Tibial artery (tissue), 4 donors: ENCODE data around the gene PKHD1.

ENCODE experiments used
- DNase-seq, 2 donors: peaks; one replicate each; pipeline ENCODE4 v3.0.0-alpha.2; 2019
- H3K27ac ChIP-seq, 2 donors: fragments of 200-600 bp; sonication (generic) in 1 of 2; 1 replicate in 1 of 2; 2 replicates in 1 of 2; pipeline ENCODE4 v1.5.1; 2018 to 2019; ENCODE audit warnings: mild to moderate bottlenecking in 1 of 2
- H3K27me3 ChIP-seq, 2 donors: fragments of 200-600 bp; sonication (generic) in 1 of 2; one replicate each; pipeline versions ENCODE4 v1.5.1 to v1.6.0; 2016 to 2019
- H3K36me3 ChIP-seq, 3 donors: fragments of 200-600 bp; sonication (generic) in 2 of 3; one replicate each; pipeline ENCODE4 v1.5.1; 2016 to 2019; ENCODE audit warnings: mild to moderate bottlenecking in 2 of 3
- H3K4me1 ChIP-seq, 4 donors: fragments of 200-600 bp; sonication (generic) in 2 of 4; 1 replicate in 3 of 4; 2 replicates in 1 of 4; pipeline ENCODE4 v1.5.1; 2016 to 2019
- H3K4me3 ChIP-seq, 2 donors: fragments of 200-600 bp; sonication (generic) in 1 of 2; 1 replicate in 1 of 2; 2 replicates in 1 of 2; pipeline ENCODE4 v1.5.1; 2018 to 2019; ENCODE audit warnings: mild to moderate bottlenecking in 2 of 2
- H3K9me3 ChIP-seq, 3 donors: fragments of 200-600 bp; sonication (generic) in 1 of 3; one replicate each; pipeline ENCODE4 v1.5.1; 2016 to 2019
- intact Hi-C: fragments of 100-400 bp; cut with DNase I; formaldehyde crosslinking; loops from one replicate; pipeline ENCODE4 v1.15.0; 2023; ENCODE audit warnings: low total_unique reads
- TF ChIP-seq, protein P1 (sequence below), 2 experiments: fragments of 200-600 bp in 1 of 2; fragments of 450-650 bp in 1 of 2; IDR thresholded peaks; one replicate each; pipeline ENCODE4 v1.5.1; 2017 to 2019; ENCODE audit warnings: antibody characterized with exemption in 2 of 2, mild to moderate bottlenecking in 1 of 2, moderate library complexity in 1 of 2

PKHD1 gene

DNA sequence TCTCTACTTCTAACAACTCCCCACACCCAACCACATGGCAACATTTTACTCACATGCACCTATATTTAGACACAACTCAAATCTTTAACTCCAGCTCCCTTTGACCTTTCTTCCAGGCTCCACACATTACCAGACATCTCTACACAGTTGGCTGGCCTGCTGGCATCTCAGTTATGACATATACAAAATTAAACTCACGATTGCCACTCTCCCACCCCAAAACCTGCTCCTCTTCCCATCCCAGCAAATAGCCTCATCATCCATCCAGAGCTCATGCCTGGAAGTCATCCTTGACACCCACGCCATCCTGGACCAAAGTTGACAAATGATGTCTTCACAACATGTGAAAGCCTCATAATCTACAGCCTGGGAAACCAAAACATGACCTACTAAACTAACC, 176.6 kb downstream of the PKHD1 start:
- no peak overlapping the region for H3K4me3 ChIP-seq
- H3K27ac ChIP-seq: no peak overlapping the region
- no peaks in the 10 kb centered on the region for H3K4me1 ChIP-seq
- TF ChIP-seq, protein P1, sequence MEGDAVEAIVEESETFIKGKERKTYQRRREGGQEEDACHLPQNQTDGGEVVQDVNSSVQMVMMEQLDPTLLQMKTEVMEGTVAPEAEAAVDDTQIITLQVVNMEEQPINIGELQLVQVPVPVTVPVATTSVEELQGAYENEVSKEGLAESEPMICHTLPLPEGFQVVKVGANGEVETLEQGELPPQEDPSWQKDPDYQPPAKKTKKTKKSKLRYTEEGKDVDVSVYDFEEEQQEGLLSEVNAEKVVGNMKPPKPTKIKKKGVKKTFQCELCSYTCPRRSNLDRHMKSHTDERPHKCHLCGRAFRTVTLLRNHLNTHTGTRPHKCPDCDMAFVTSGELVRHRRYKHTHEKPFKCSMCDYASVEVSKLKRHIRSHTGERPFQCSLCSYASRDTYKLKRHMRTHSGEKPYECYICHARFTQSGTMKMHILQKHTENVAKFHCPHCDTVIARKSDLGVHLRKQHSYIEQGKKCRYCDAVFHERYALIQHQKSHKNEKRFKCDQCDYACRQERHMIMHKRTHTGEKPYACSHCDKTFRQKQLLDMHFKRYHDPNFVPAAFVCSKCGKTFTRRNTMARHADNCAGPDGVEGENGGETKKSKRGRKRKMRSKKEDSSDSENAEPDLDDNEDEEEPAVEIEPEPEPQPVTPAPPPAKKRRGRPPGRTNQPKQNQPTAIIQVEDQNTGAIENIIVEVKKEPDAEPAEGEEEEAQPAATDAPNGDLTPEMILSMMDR (IDR thresholded peaks at IDR 0.05): no peak
- DNase-seq: no peak
- no peaks in the 10 kb centered on the region for H3K36me3 ChIP-seq
- H3K27me3 ChIP-seq: no peaks in the 10 kb centered on the region
- no peaks in the 10 kb centered on the region for H3K9me3 ChIP-seq
- intact Hi-C loops: no loop called here

GRCh38 chr6:51908243-51908642, 179.2 kb downstream of the PKHD1 start:
- no peaks in the 10 kb centered on the region for H3K9me3 ChIP-seq
- intact Hi-C loops: no loop called here
- H3K4me3 ChIP-seq: no peak overlapping the region
- no peaks in the 10 kb centered on the region for H3K4me1 ChIP-seq
- TF ChIP-seq, protein P1 (IDR thresholded peaks at IDR 0.05): no peak
- no peaks in the 10 kb centered on the region for H3K27me3 ChIP-seq
- H3K36me3 ChIP-seq: no peaks in the 10 kb centered on the region
- no peak for DNase-seq
- no peak overlapping the region for H3K27ac ChIP-seq

DNA sequence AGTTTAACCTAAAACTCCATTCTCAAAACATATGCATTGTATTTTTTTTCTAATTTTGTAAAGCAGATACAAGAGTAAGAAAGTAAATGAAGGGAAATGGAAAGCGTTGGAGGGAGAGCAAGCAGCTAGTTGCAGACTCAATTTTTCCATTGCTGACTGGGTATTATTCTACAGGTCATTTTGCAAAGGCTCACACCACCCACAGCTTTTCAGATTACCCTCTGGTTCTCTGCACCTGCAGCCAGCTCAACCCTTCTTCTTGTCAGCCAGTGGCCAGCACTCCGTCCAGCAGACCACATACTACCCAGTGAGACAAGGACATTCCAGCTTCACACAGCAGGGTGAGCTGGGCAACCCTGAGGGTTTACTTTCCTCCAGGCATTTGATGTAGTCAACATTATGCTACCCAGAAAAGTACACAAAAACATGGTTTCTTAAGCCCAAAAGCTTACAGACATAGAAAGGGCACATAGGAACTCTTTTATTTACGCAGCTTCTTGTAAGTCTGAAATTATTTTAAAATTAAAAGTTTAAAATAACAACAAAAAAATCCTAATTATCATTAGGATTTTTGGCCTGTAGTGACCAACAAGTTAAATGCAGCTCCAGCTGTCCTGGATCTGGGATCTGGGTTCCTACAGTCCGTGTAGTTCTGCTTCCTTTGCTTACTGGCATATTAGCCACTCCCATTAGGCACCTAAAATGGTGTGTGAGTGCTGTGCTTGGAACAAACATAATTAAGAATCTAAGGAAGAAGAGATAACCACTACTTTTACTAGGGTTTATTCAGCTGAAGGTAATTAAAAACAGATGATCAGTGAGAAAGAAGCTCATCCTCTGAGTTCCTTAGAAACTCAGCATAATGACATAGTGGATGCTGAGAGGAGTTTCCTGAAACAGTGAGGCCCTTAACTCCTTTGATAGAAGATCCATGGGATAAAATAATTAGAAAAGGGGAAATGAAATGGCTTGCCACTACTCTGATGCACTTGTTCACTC, 185.3 kb downstream of the PKHD1 start:
- H3K4me1 ChIP-seq: no peaks in the 10 kb centered on the region
- intact Hi-C loops: no loop called here
- H3K27me3 ChIP-seq: no peaks in the 10 kb centered on the region
- H3K36me3 ChIP-seq: no peaks in the 10 kb centered on the region
- no peak for DNase-seq
- H3K4me3 ChIP-seq: no peak overlapping the region
- H3K27ac ChIP-seq: no peak overlapping the region
- TF ChIP-seq, protein P1 (IDR thresholded peaks at IDR 0.05): no peak
- H3K9me3 ChIP-seq: no peaks in the 10 kb centered on the region

- no peak for DNase-seq
- Histone ChIP-seq H3K9me3 (no peaks in the 10 kb centered on the region), H3K27ac (no peak overlapping the region), H3K4me3 (no peak overlapping the region), H3K36me3 (no peaks in the 10 kb centered on the region), H3K4me1 (no peaks in the 10 kb centered on the region), H3K27me3 (no peaks in the 10 kb centered on the region)
- TF ChIP-seq, protein P1 (IDR thresholded peaks at IDR 0.05): no peak
- intact Hi-C loops: no loop called here
Measured at GRCh38 chr6:51893366-51893765, 194.0 kb downstream of the PKHD1 start.

GRCh38 chr6:51892750-51893149, 194.7 kb downstream of the PKHD1 start:
- intact Hi-C loops: no loop called here

More at GRCh38 chr6:51892750-51893149, 194.7 kb downstream of the PKHD1 start:
- Histone ChIP-seq H3K4me3 (no peak overlapping the region), H3K27ac (no peak overlapping the region), H3K4me1 (no peaks in the 10 kb centered on the region), H3K9me3 (no peaks in the 10 kb centered on the region), H3K36me3 (no peaks in the 10 kb centered on the region), H3K27me3 (no peaks in the 10 kb centered on the region)
- TF ChIP-seq, protein P1 (IDR thresholded peaks at IDR 0.05): no peak
- no peak for DNase-seq
